Measurements from ENCODE around the gene MRPL32.

The MRPL32 gene

GRCh38 chr7:42956062-42956461 lies 23.9 kb downstream of the MRPL32 start:
- TF ChIP-seq REST (IDR thresholded peaks at IDR 0.05; ENCODE audit: insufficient read depth in 1 of 2, low read depth in 2 of 2, low read length in 2 of 2) (no peak), SIN3A (IDR thresholded peaks at IDR 0.05; ENCODE audit: borderline replicate concordance, insufficient read depth, low read length) (no peak), POLR2AphosphoS5 (IDR thresholded peaks at IDR 0.05; ENCODE audit: low read depth, low read length) (no peak), FOXP2 (optimal IDR thresholded peaks at IDR 0.05; ENCODE audit: borderline replicate concordance, extremely low read depth, extremely low read length, insufficient read depth) (no peak), TAF1 (IDR thresholded peaks at IDR 0.05; ENCODE audit: borderline replicate concordance, insufficient read depth, low read length) (no peak)

GRCh38 chr7:42959549-42959948 lies 27.4 kb downstream of the MRPL32 start:
- no peak for TF ChIP-seq TAF1 (IDR thresholded peaks at IDR 0.05; ENCODE audit: borderline replicate concordance, insufficient read depth, low read length)
- TF ChIP-seq POLR2AphosphoS5 (IDR thresholded peaks at IDR 0.05; ENCODE audit: low read depth, low read length) = no peak
- TF ChIP-seq SIN3A (IDR thresholded peaks at IDR 0.05; ENCODE audit: borderline replicate concordance, insufficient read depth, low read length) = no peak
- no peak for TF ChIP-seq FOXP2 (optimal IDR thresholded peaks at IDR 0.05; ENCODE audit: borderline replicate concordance, extremely low read depth, extremely low read length, insufficient read depth)
- no peak for TF ChIP-seq REST (IDR thresholded peaks at IDR 0.05; ENCODE audit: insufficient read depth in 1 of 2, low read depth in 2 of 2, low read length in 2 of 2)

GRCh38 chr7:42960762-42961161 lies 28.6 kb downstream of the MRPL32 start:
- no peak for TF ChIP-seq REST (IDR thresholded peaks at IDR 0.05; ENCODE audit: insufficient read depth in 1 of 2, low read depth in 2 of 2, low read length in 2 of 2)
- no peak for TF ChIP-seq TAF1 (IDR thresholded peaks at IDR 0.05; ENCODE audit: borderline replicate concordance, insufficient read depth, low read length)
- no peak for TF ChIP-seq FOXP2 (optimal IDR thresholded peaks at IDR 0.05; ENCODE audit: borderline replicate concordance, extremely low read depth, extremely low read length, insufficient read depth)
- no peak for TF ChIP-seq SIN3A (IDR thresholded peaks at IDR 0.05; ENCODE audit: borderline replicate concordance, insufficient read depth, low read length)
- TF ChIP-seq POLR2AphosphoS5 (IDR thresholded peaks at IDR 0.05; ENCODE audit: low read depth, low read length) = no peak

GRCh38 chr7:42961170-42961569 lies 29.0 kb downstream of the MRPL32 start:
- TF ChIP-seq FOXP2 (optimal IDR thresholded peaks at IDR 0.05; ENCODE audit: borderline replicate concordance, extremely low read depth, extremely low read length, insufficient read depth) (no peak), POLR2AphosphoS5 (IDR thresholded peaks at IDR 0.05; ENCODE audit: low read depth, low read length) (no peak), REST (IDR thresholded peaks at IDR 0.05; ENCODE audit: insufficient read depth in 1 of 2, low read depth in 2 of 2, low read length in 2 of 2) (no peak), SIN3A (IDR thresholded peaks at IDR 0.05; ENCODE audit: borderline replicate concordance, insufficient read depth, low read length) (no peak), TAF1 (IDR thresholded peaks at IDR 0.05; ENCODE audit: borderline replicate concordance, insufficient read depth, low read length) (no peak)

- no peak for TF ChIP-seq REST (IDR thresholded peaks at IDR 0.05; ENCODE audit: insufficient read depth in 1 of 2, low read depth in 2 of 2, low read length in 2 of 2)
- no peak for TF ChIP-seq TAF1 (IDR thresholded peaks at IDR 0.05; ENCODE audit: borderline replicate concordance, insufficient read depth, low read length)
- TF ChIP-seq SIN3A (IDR thresholded peaks at IDR 0.05; ENCODE audit: borderline replicate concordance, insufficient read depth, low read length) = no peak
- TF ChIP-seq FOXP2 (optimal IDR thresholded peaks at IDR 0.05; ENCODE audit: borderline replicate concordance, extremely low read depth, extremely low read length, insufficient read depth) = no peak
- no peak for TF ChIP-seq POLR2AphosphoS5 (IDR thresholded peaks at IDR 0.05; ENCODE audit: low read depth, low read length)
These were observed 32.1 kb downstream of the MRPL32 start for GRCh38 chr7:42964293-42964692.
